HepG2 (cell line): ENCODE data around the gene ARAP1. TPM values are rescaled to one million over a fixed set of nuclear protein-coding genes. Genes with fewer than 3 reads are reported as not detected.
A peak's percentile ranks its signal among the peaks of the same experiment; 100 is the strongest.

ENCODE experiments used
- ARNT2 ChIP-seq: sonication (generic); formaldehyde crosslinking; IDR thresholded peaks from 2 replicates; pipeline ENCODE4 v1.8.0; 2022; ENCODE audit warnings: mild to moderate bottlenecking, low read depth, missing genetic modification reagents, moderate library complexity
- CBX2 ChIP-seq, 2 experiments: fragments of 200-600 bp in 1 of 2; sonication (generic); formaldehyde crosslinking in 1 of 2; IDR thresholded peaks; 2 replicates each; pipeline versions ENCODE4 v1.7.0 to v1.8.1; 2018 to 2022; ENCODE audit warnings: low read depth in 2 of 2, low read length in 1 of 2, mild to moderate bottlenecking in 1 of 2, missing genetic modification reagents in 1 of 2
- CC2D1A ChIP-seq: sonication (generic); formaldehyde crosslinking; IDR thresholded peaks from 2 replicates; pipeline ENCODE4 v1.8.1; 2023; ENCODE audit warnings: mild to moderate bottlenecking, missing genetic modification reagents
- ETV5 ChIP-seq: IDR thresholded peaks from 2 replicates; pipeline ENCODE4 v1.6.1; 2018; ENCODE audit warnings: missing biosample characterization, missing genetic modification reagents, inconsistent platforms, borderline replicate concordance
- GPN1 ChIP-seq: sonication (generic); formaldehyde crosslinking; IDR thresholded peaks from 2 replicates; pipeline ENCODE4 v1.5.1; 2020; ENCODE audit warnings: missing genetic modification reagents, borderline replicate concordance
- KDM6A ChIP-seq: IDR thresholded peaks from 2 replicates; pipeline ENCODE4 v1.6.1; 2016; ENCODE audit warnings: low read depth
- PHF5A ChIP-seq: IDR thresholded peaks from one replicate; pipeline ENCODE4 v1.6.1; 2018; ENCODE audit warnings: low read depth, missing genetic modification reagents; ENCODE audit not compliant: unreplicated experiment
- SAP130 ChIP-seq: IDR thresholded peaks from 2 replicates; pipeline ENCODE4 v1.6.1; 2016; ENCODE audit warnings: low read depth
- TOPORS ChIP-seq: sonication (generic); formaldehyde crosslinking; IDR thresholded peaks from 2 replicates; pipeline ENCODE4 v1.8.0; 2023; ENCODE audit warnings: mild to moderate bottlenecking, missing genetic modification reagents
- ZNF296 ChIP-seq: sonication (generic); formaldehyde crosslinking; conservative IDR thresholded peaks from 2 replicates; pipeline ENCODE4 v1.5.0; 2020; ENCODE audit warnings: mild to moderate bottlenecking, missing genetic modification reagents
- ZNF446 ChIP-seq: sonication (generic); formaldehyde crosslinking; IDR thresholded peaks from 2 replicates; pipeline ENCODE4 v1.5.0; 2020; ENCODE audit warnings: mild to moderate bottlenecking, missing genetic modification reagents
- ZNF713 ChIP-seq: sonication (generic); formaldehyde crosslinking; IDR thresholded peaks from 2 replicates; pipeline ENCODE4 v1.4.0; 2020; ENCODE audit warnings: mild to moderate bottlenecking, missing genetic modification reagents
- polyA plus RNA-seq, 8 experiments: library from polyadenylated mRNA; depleted of rRNA in 3 of 8; stranded (reverse) in 7 of 8; unstranded in 1 of 8; fragments of >200 nt; fragmentation: Illumina TruSeq in 4 of 8; extraction: Trizol in 4 of 8; gene quantifications; 2 replicates each; pipeline versions ENCODE4 v1.2.1 to v1.2.3, GENCODE V29; 2011 to 2016; ENCODE audit warnings: low read depth in 4 of 8, missing spikeins in 1 of 8, mixed read lengths in 1 of 8; ENCODE audit not compliant: insufficient read depth in 1 of 8
- total RNA-seq, 5 experiments: library from RNA; depleted of rRNA; stranded (reverse); fragments of >200 nt; fragmentation: Illumina TruSeq; extraction: Trizol; gene quantifications; 2 replicates each; pipeline ENCODE4 v1.2.3, GENCODE V29; 2016; ENCODE audit warnings: low read depth in 1 of 5
- TF ChIP-seq, protein P1 (sequence below): sonication (generic); formaldehyde crosslinking; IDR thresholded peaks from 2 replicates; pipeline ENCODE4 v1.4.0; 2020; ENCODE audit warnings: mild to moderate bottlenecking, missing genetic modification reagents
- TF ChIP-seq, protein P2 (sequence below): sonication (generic); formaldehyde crosslinking; IDR thresholded peaks from 2 replicates; pipeline ENCODE4 v1.8.0; 2022; ENCODE audit warnings: low read depth, missing genetic modification reagents
- TF ChIP-seq, protein P3 (sequence below): sonication (generic); formaldehyde crosslinking; IDR thresholded peaks from 2 replicates; pipeline ENCODE4 v1.4.0; 2020; ENCODE audit warnings: mild to moderate bottlenecking, missing genetic modification reagents, borderline replicate concordance
- TF ChIP-seq, protein P4 (sequence below): sonication (generic); formaldehyde crosslinking; IDR thresholded peaks from 2 replicates; pipeline ENCODE4 v1.4.0; 2020; ENCODE audit warnings: missing genetic modification reagents
- TF ChIP-seq, protein P5 (sequence below): sonication (generic); formaldehyde crosslinking; IDR thresholded peaks from 2 replicates; pipeline ENCODE4 v1.4.0; 2020; ENCODE audit warnings: missing genetic modification reagents, low read depth, mild to moderate bottlenecking, borderline replicate concordance

The ARAP1 gene
- total and polyA plus RNA-seq, 2 of the 13 experiments (the other 11 are each of a cell fraction or from before 2014, with no cell fraction given), result 43.2 to 55.5 TPM

DNA sequence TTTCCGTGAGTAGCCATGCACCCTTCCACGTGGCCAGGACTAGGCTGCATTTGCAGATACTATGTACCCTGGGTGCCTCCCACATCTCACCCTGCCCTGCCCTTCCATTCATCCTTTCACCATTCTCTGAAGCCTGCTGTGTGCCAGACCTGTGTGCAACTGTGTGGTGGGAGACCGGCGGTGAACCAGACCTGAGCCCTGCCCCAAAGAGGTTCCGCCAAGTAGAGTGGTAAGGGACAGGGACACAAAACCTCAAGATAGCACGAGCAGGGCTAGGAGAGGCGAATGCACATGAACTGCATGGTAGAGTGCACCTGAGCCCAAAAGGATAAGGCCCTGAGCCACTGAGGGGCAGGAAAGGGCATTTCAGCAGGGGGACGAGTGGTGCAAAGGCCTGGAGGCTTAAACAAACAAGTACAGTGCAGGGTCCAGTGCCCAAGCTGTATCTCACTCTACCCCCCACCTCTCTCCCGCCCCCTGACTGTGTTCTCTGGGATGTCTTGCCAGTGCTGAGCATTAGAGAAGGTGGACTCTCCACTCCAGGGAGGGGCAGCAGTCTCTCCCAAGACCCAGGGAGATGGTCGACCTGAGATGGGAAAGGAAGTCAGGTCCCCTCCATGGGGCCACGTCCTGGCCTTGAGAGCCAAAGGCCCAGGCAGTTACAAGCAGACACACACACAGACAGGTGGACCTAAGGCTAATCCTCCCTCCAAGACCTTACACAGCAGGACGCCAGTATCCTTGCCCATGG, 14.1 kb upstream of the ARAP1 start (continued):
- TF ChIP-seq, protein P1, sequence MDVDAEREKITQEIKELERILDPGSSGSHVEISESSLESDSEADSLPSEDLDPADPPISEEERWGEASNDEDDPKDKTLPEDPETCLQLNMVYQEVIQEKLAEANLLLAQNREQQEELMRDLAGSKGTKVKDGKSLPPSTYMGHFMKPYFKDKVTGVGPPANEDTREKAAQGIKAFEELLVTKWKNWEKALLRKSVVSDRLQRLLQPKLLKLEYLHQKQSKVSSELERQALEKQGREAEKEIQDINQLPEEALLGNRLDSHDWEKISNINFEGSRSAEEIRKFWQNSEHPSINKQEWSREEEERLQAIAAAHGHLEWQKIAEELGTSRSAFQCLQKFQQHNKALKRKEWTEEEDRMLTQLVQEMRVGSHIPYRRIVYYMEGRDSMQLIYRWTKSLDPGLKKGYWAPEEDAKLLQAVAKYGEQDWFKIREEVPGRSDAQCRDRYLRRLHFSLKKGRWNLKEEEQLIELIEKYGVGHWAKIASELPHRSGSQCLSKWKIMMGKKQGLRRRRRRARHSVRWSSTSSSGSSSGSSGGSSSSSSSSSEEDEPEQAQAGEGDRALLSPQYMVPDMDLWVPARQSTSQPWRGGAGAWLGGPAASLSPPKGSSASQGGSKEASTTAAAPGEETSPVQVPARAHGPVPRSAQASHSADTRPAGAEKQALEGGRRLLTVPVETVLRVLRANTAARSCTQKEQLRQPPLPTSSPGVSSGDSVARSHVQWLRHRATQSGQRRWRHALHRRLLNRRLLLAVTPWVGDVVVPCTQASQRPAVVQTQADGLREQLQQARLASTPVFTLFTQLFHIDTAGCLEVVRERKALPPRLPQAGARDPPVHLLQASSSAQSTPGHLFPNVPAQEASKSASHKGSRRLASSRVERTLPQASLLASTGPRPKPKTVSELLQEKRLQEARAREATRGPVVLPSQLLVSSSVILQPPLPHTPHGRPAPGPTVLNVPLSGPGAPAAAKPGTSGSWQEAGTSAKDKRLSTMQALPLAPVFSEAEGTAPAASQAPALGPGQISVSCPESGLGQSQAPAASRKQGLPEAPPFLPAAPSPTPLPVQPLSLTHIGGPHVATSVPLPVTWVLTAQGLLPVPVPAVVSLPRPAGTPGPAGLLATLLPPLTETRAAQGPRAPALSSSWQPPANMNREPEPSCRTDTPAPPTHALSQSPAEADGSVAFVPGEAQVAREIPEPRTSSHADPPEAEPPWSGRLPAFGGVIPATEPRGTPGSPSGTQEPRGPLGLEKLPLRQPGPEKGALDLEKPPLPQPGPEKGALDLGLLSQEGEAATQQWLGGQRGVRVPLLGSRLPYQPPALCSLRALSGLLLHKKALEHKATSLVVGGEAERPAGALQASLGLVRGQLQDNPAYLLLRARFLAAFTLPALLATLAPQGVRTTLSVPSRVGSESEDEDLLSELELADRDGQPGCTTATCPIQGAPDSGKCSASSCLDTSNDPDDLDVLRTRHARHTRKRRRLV (CRISPR knock-in tag), result 0 out of 2 replicates have a peak, but pooled peaks have one; percentile 24
- TF ChIP-seq ETV5 (CRISPR knock-in tag) (peak; percentile 67; the same call in 1 of the 2 replicates), TOPORS (CRISPR knock-in tag) (no peak), ARNT2 (CRISPR knock-in tag) (peak; percentile 76), SAP130 (CRISPR knock-in tag) (peak; percentile 88), ZNF713 (CRISPR knock-in tag) (no peak), PHF5A (CRISPR knock-in tag) (peak; percentile 65), CC2D1A (peak; percentile 98; the same call in 1 of the 2 replicates), ZNF446 (no peak), ZNF296 (CRISPR knock-in tag) (peak; percentile 89; the same call in 1 of the 2 replicates), GPN1 (CRISPR knock-in tag) (no peak), CBX2 (IDR thresholded peaks at IDR 0.05; ENCODE audit: low read depth, low read length) (no peak), CBX2 (CRISPR knock-in tag; IDR thresholded peaks at IDR 0.05; ENCODE audit: low read depth) (0 out of 2 replicates have a peak, but pooled peaks have one; percentile 46), KDM6A (peak; percentile 87)
- TF ChIP-seq, protein P2, sequence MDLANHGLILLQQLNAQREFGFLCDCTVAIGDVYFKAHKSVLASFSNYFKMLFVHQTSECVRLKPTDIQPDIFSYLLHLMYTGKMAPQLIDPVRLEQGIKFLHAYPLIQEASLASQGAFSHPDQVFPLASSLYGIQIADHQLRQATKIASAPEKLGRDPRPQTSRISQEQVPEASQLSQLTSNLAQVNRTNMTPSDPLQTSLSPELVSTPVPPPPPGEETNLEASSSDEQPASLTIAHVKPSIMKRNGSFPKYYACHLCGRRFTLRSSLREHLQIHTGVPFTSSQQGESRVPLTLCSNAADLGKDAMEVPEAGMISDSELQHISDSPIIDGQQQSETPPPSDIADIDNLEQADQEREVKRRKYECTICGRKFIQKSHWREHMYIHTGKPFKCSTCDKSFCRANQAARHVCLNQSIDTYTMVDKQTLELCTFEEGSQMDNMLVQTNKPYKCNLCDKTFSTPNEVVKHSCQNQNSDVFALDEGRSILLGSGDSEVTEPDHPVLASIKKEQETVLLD, result no peak
- TF ChIP-seq, protein P3, sequence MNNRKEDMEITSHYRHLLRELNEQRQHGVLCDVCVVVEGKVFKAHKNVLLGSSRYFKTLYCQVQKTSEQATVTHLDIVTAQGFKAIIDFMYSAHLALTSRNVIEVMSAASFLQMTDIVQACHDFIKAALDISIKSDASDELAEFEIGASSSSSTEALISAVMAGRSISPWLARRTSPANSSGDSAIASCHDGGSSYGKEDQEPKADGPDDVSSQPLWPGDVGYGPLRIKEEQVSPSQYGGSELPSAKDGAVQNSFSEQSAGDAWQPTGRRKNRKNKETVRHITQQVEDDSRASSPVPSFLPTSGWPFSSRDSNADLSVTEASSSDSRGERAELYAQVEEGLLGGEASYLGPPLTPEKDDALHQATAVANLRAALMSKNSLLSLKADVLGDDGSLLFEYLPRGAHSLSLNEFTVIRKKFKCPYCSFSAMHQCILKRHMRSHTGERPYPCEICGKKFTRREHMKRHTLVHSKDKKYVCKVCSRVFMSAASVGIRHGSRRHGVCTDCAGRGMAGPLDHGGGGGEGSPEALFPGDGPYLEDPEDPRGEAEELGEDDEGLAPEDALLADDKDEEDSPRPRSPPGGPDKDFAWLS (CRISPR knock-in tag), result no peak
- TF ChIP-seq, protein P4, sequence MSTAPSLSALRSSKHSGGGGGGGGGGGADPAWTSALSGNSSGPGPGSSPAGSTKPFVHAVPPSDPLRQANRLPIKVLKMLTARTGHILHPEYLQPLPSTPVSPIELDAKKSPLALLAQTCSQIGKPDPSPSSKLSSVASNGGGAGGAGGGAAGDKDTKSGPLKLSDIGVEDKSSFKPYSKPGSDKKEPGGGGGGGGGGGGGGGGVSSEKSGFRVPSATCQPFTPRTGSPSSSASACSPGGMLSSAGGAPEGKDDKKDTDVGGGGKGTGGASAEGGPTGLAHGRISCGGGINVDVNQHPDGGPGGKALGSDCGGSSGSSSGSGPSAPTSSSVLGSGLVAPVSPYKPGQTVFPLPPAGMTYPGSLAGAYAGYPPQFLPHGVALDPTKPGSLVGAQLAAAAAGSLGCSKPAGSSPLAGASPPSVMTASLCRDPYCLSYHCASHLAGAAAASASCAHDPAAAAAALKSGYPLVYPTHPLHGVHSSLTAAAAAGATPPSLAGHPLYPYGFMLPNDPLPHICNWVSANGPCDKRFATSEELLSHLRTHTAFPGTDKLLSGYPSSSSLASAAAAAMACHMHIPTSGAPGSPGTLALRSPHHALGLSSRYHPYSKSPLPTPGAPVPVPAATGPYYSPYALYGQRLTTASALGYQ, result peak; percentile 65; the same call in 1 of the 2 replicates
- TF ChIP-seq, protein P5, sequence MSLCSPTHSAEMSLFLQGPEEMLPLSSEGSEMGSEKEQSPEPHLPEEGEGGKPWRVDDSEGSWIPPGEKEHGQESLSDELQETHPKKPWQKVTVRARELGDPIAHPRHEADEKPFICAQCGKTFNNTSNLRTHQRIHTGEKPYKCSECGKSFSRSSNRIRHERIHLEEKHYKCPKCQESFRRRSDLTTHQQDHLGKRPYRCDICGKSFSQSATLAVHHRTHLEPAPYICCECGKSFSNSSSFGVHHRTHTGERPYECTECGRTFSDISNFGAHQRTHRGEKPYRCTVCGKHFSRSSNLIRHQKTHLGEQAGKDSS (CRISPR knock-in tag), result peak; percentile 37; the same call in 1 of the 2 replicates
